ENCODE measurements around the gene TMUB2.
A peak's percentile ranks its signal among the peaks of the same experiment; 100 is the strongest.
"Not testable (repeated sequence)": the region's sequence is repeated elsewhere in the genome, so short reads cannot be mapped to it uniquely, and the experiment has no call there.

The TMUB2 gene

GRCh38 chr17:44186307-44187130 is at the start of gene TMUB2:
TSS of gene TMUB2 (plus strand) at chr17:44186972. CDS start at chr17:44187709, 737 bp downstream.
- peaks cover 2% of the 10 kb centered on the region; the same call in 1 of the 2 replicates for H3K4me1 ChIP-seq (ENCODE audit: control insufficient read depth, insufficient read depth, low read length)
- H3K9ac ChIP-seq (ENCODE audit: low read length): peak within 1 kb of the TSS; percentile 94
- peak within 1 kb of the TSS; percentile 98 for H3K4me3 ChIP-seq (ENCODE audit: low read depth, low read length)
- H3K27ac ChIP-seq (ENCODE audit: low read depth, low read length): peak within 1 kb of the TSS; percentile 81; the same call in 1 of the 2 replicates
- 0 out of 2 replicates have a peak, but pooled peaks cover 5% of the 10 kb centered on the region for H3K9me3 ChIP-seq (ENCODE audit: control insufficient read depth, insufficient read depth, low read depth, low read length)
- no peaks in the 10 kb centered on the region for H3K27me3 ChIP-seq (ENCODE audit: control insufficient read depth, insufficient read depth, low read length)
- H3K36me3 ChIP-seq (ENCODE audit: control insufficient read depth, insufficient read depth, low read length): peaks cover 49% of the 10 kb centered on the region

GRCh38 chr17:44137891-44138709 is 48.7 kb upstream of the TMUB2 start:
- Histone ChIP-seq H3K27me3 (ENCODE audit: control insufficient read depth, insufficient read depth, low read length) (no peaks in the 10 kb centered on the region), H3K9me3 (ENCODE audit: control insufficient read depth, insufficient read depth, low read depth, low read length) (no peaks in the 10 kb centered on the region), H3K4me3 (ENCODE audit: low read depth, low read length) (peak overlapping the region; percentile 37), H3K36me3 (ENCODE audit: control insufficient read depth, insufficient read depth, low read length) (no peaks in the 10 kb centered on the region), H3K9ac (ENCODE audit: low read length) (peak overlapping the region; percentile 67), H3K4me1 (ENCODE audit: control insufficient read depth, insufficient read depth, low read length) (peaks cover 24% of the 10 kb centered on the region), H3K27ac (ENCODE audit: low read depth, low read length) (peak overlapping the region; percentile 67; the same call in 1 of the 2 replicates)

- not testable (repeated sequence) for H3K4me1 ChIP-seq (ENCODE audit: control insufficient read depth, insufficient read depth, low read length); H3K9me3 ChIP-seq (ENCODE audit: control insufficient read depth, insufficient read depth, low read depth, low read length); H3K27me3 ChIP-seq (ENCODE audit: control insufficient read depth, insufficient read depth, low read length); H3K9ac ChIP-seq (ENCODE audit: low read length); H3K4me3 ChIP-seq (ENCODE audit: low read depth, low read length); H3K27ac ChIP-seq (ENCODE audit: low read depth, low read length)
- peaks cover 41% of the 10 kb centered on the region for H3K36me3 ChIP-seq (ENCODE audit: control insufficient read depth, insufficient read depth, low read length)
Observed at GRCh38 chr17:44143921-44144320, 42.9 kb upstream of the TMUB2 start.

GRCh38 chr17:44144966-44145739 is 41.6 kb upstream of the TMUB2 start:
- H3K9ac ChIP-seq (ENCODE audit: low read length): no peak overlapping the region
- H3K9me3 ChIP-seq (ENCODE audit: control insufficient read depth, insufficient read depth, low read depth, low read length): no peaks in the 10 kb centered on the region
- no peak overlapping the region for H3K27ac ChIP-seq (ENCODE audit: low read depth, low read length)
- no peaks in the 10 kb centered on the region for H3K27me3 ChIP-seq (ENCODE audit: control insufficient read depth, insufficient read depth, low read length)
- no peak overlapping the region for H3K4me3 ChIP-seq (ENCODE audit: low read depth, low read length)
- H3K4me1 ChIP-seq (ENCODE audit: control insufficient read depth, insufficient read depth, low read length): peaks cover 8% of the 10 kb centered on the region
- H3K36me3 ChIP-seq (ENCODE audit: control insufficient read depth, insufficient read depth, low read length): peaks cover 53% of the 10 kb centered on the region

GRCh38 chr17:44146375-44147346 is 40.1 kb upstream of the TMUB2 start:
- H3K4me1 ChIP-seq (ENCODE audit: control insufficient read depth, insufficient read depth, low read length): peaks cover 4% of the 10 kb centered on the region; the same call in 1 of the 2 replicates
- H3K9ac ChIP-seq (ENCODE audit: low read length): peak overlapping the region; percentile 50
- peaks cover 65% of the 10 kb centered on the region for H3K36me3 ChIP-seq (ENCODE audit: control insufficient read depth, insufficient read depth, low read length)
- H3K27ac ChIP-seq (ENCODE audit: low read depth, low read length): no peak overlapping the region
- no peaks in the 10 kb centered on the region for H3K9me3 ChIP-seq (ENCODE audit: control insufficient read depth, insufficient read depth, low read depth, low read length)
- H3K4me3 ChIP-seq (ENCODE audit: low read depth, low read length): no peak overlapping the region
- no peaks in the 10 kb centered on the region for H3K27me3 ChIP-seq (ENCODE audit: control insufficient read depth, insufficient read depth, low read length)

- peaks cover under 1% of the 10 kb centered on the region; the same call in 1 of the 2 replicates for H3K4me1 ChIP-seq (ENCODE audit: control insufficient read depth, insufficient read depth, low read length)
- no peak overlapping the region for H3K9ac ChIP-seq (ENCODE audit: low read length)
Observed at GRCh38 chr17:44147812-44148211, 39.0 kb upstream of the TMUB2 start.

GRCh38 chr17:44149066-44149465 is 37.7 kb upstream of the TMUB2 start:
- H3K27ac ChIP-seq (ENCODE audit: low read depth, low read length); H3K4me1 ChIP-seq (ENCODE audit: control insufficient read depth, insufficient read depth, low read length); H3K9ac ChIP-seq (ENCODE audit: low read length); H3K9me3 ChIP-seq (ENCODE audit: control insufficient read depth, insufficient read depth, low read depth, low read length); H3K4me3 ChIP-seq (ENCODE audit: low read depth, low read length); H3K27me3 ChIP-seq (ENCODE audit: control insufficient read depth, insufficient read depth, low read length): not testable (repeated sequence)
- H3K36me3 ChIP-seq (ENCODE audit: control insufficient read depth, insufficient read depth, low read length): peaks cover 80% of the 10 kb centered on the region

More at GRCh38 chr17:44147812-44148211, 39.0 kb upstream of the TMUB2 start:
- Histone ChIP-seq H3K27ac (ENCODE audit: low read depth, low read length) (no peak overlapping the region), H3K36me3 (ENCODE audit: control insufficient read depth, insufficient read depth, low read length) (peaks cover 72% of the 10 kb centered on the region), H3K27me3 (ENCODE audit: control insufficient read depth, insufficient read depth, low read length) (no peaks in the 10 kb centered on the region), H3K4me3 (ENCODE audit: low read depth, low read length) (no peak overlapping the region), H3K9me3 (ENCODE audit: control insufficient read depth, insufficient read depth, low read depth, low read length) (no peaks in the 10 kb centered on the region)

GRCh38 chr17:44149750-44150329 is 36.9 kb upstream of the TMUB2 start:
- Histone ChIP-seq H3K9ac (ENCODE audit: low read length) (no peak overlapping the region), H3K4me1 (ENCODE audit: control insufficient read depth, insufficient read depth, low read length) (no peaks in the 10 kb centered on the region; the same call in 1 of the 2 replicates), H3K9me3 (ENCODE audit: control insufficient read depth, insufficient read depth, low read depth, low read length) (no peaks in the 10 kb centered on the region), H3K27me3 (ENCODE audit: control insufficient read depth, insufficient read depth, low read length) (no peaks in the 10 kb centered on the region), H3K36me3 (ENCODE audit: control insufficient read depth, insufficient read depth, low read length) (peaks cover 87% of the 10 kb centered on the region), H3K27ac (ENCODE audit: low read depth, low read length) (no peak overlapping the region), H3K4me3 (ENCODE audit: low read depth, low read length) (no peak overlapping the region)

GRCh38 chr17:44152875-44153274 is 33.9 kb upstream of the TMUB2 start:
- H3K27me3 ChIP-seq (ENCODE audit: control insufficient read depth, insufficient read depth, low read length): no peaks in the 10 kb centered on the region
- H3K9me3 ChIP-seq (ENCODE audit: control insufficient read depth, insufficient read depth, low read depth, low read length): no peaks in the 10 kb centered on the region
- no peaks in the 10 kb centered on the region for H3K4me1 ChIP-seq (ENCODE audit: control insufficient read depth, insufficient read depth, low read length)
- peaks cover 80% of the 10 kb centered on the region for H3K36me3 ChIP-seq (ENCODE audit: control insufficient read depth, insufficient read depth, low read length)
- H3K9ac ChIP-seq (ENCODE audit: low read length): no peak overlapping the region
- H3K27ac ChIP-seq (ENCODE audit: low read depth, low read length): no peak overlapping the region
- no peak overlapping the region for H3K4me3 ChIP-seq (ENCODE audit: low read depth, low read length)

Data from HUES6 (cell line).